Liver (tissue), 3 donors: ENCODE measurements around the gene ARHGAP23.
"Not testable (repeated sequence)": the region's sequence is repeated elsewhere in the genome, so short reads cannot be mapped to it uniquely, and the experiment has no call there.

Source experiments
- GABPA ChIP-seq, 2 donors: IDR thresholded peaks in 1 of 2; conservative IDR thresholded peaks in 1 of 2; 2 replicates each; pipeline ENCODE4 v1.6.1; 2016; ENCODE audit warnings: antibody characterized with exemption in 2 of 2, mild to moderate bottlenecking in 1 of 2, moderate library complexity in 1 of 2
- REST ChIP-seq: IDR thresholded peaks from 2 replicates; pipeline ENCODE4 v1.6.1; 2016; ENCODE audit warnings: antibody characterized with exemption, mild to moderate bottlenecking
- TF ChIP-seq, protein P1 (sequence below): fragments of 150-350 bp; IDR thresholded peaks from 2 replicates; pipeline ENCODE4 v1.5.1; 2017; ENCODE audit warnings: improper control_type of control experiment, low read depth, low read length; ENCODE audit not compliant: missing input control
- TF ChIP-seq, protein P2 (sequence below): IDR thresholded peaks from 2 replicates; pipeline ENCODE4 v1.6.1; 2016; ENCODE audit warnings: antibody characterized with exemption
- donor health status: healthy.
- donor health status: healthy.

- TF ChIP-seq, protein P1, sequence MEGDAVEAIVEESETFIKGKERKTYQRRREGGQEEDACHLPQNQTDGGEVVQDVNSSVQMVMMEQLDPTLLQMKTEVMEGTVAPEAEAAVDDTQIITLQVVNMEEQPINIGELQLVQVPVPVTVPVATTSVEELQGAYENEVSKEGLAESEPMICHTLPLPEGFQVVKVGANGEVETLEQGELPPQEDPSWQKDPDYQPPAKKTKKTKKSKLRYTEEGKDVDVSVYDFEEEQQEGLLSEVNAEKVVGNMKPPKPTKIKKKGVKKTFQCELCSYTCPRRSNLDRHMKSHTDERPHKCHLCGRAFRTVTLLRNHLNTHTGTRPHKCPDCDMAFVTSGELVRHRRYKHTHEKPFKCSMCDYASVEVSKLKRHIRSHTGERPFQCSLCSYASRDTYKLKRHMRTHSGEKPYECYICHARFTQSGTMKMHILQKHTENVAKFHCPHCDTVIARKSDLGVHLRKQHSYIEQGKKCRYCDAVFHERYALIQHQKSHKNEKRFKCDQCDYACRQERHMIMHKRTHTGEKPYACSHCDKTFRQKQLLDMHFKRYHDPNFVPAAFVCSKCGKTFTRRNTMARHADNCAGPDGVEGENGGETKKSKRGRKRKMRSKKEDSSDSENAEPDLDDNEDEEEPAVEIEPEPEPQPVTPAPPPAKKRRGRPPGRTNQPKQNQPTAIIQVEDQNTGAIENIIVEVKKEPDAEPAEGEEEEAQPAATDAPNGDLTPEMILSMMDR: not testable (repeated sequence)
- not testable (repeated sequence) for TF ChIP-seq GABPA (IDR thresholded peaks at IDR 0.05 in 1 of 2, conservative IDR thresholded peaks at IDR 0.05 in 1 of 2); REST
- TF ChIP-seq, protein P2, sequence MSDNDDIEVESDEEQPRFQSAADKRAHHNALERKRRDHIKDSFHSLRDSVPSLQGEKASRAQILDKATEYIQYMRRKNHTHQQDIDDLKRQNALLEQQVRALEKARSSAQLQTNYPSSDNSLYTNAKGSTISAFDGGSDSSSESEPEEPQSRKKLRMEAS: not testable (repeated sequence)
These were observed 46.4 kb downstream of the ARHGAP23 start for GRCh38 chr17:38474666-38475065.
